HL-60 (cell line): ENCODE results near the gene KIF3A.

Source experiments
- CTCF ChIP-seq: IDR thresholded peaks from one replicate; pipeline ENCODE4 v1.5.1; 2011; ENCODE audit warnings: low read length, control low read depth, inconsistent platforms; ENCODE audit not compliant: insufficient read depth
- POLR2AphosphoS5 ChIP-seq: IDR thresholded peaks from 2 replicates; pipeline ENCODE4 v1.6.1; 2012; ENCODE audit warnings: low read depth
- TF ChIP-seq, protein P1 (sequence below): IDR thresholded peaks from 2 replicates; pipeline ENCODE4 v1.6.1; 2012; ENCODE audit warnings: low read depth; ENCODE audit not compliant: insufficient replicate concordance

- TF ChIP-seq CTCF (no peak), POLR2AphosphoS5 (no peak)
- TF ChIP-seq, protein P1, sequence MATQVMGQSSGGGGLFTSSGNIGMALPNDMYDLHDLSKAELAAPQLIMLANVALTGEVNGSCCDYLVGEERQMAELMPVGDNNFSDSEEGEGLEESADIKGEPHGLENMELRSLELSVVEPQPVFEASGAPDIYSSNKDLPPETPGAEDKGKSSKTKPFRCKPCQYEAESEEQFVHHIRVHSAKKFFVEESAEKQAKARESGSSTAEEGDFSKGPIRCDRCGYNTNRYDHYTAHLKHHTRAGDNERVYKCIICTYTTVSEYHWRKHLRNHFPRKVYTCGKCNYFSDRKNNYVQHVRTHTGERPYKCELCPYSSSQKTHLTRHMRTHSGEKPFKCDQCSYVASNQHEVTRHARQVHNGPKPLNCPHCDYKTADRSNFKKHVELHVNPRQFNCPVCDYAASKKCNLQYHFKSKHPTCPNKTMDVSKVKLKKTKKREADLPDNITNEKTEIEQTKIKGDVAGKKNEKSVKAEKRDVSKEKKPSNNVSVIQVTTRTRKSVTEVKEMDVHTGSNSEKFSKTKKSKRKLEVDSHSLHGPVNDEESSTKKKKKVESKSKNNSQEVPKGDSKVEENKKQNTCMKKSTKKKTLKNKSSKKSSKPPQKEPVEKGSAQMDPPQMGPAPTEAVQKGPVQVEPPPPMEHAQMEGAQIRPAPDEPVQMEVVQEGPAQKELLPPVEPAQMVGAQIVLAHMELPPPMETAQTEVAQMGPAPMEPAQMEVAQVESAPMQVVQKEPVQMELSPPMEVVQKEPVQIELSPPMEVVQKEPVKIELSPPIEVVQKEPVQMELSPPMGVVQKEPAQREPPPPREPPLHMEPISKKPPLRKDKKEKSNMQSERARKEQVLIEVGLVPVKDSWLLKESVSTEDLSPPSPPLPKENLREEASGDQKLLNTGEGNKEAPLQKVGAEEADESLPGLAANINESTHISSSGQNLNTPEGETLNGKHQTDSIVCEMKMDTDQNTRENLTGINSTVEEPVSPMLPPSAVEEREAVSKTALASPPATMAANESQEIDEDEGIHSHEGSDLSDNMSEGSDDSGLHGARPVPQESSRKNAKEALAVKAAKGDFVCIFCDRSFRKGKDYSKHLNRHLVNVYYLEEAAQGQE, result no peak
Observed at GRCh38 chr5:132781029-132781428, 43.7 kb upstream of the KIF3A start.
